HG02642 (cell line): Measurements from ENCODE around the gene KIF17.
"Not testable (repeated sequence)": the region's sequence is repeated elsewhere in the genome, so short reads cannot be mapped to it uniquely, and the experiment has no call there.

Source experiments
- ATAC-seq: cut with Tn5 transposase; IDR thresholded peaks from one replicate; pipeline ENCODE4 v1.9.1; 2021; ENCODE audit warnings: mild to moderate bottlenecking; ENCODE audit not compliant: unreplicated experiment, poor library complexity

The KIF17 gene

DNA sequence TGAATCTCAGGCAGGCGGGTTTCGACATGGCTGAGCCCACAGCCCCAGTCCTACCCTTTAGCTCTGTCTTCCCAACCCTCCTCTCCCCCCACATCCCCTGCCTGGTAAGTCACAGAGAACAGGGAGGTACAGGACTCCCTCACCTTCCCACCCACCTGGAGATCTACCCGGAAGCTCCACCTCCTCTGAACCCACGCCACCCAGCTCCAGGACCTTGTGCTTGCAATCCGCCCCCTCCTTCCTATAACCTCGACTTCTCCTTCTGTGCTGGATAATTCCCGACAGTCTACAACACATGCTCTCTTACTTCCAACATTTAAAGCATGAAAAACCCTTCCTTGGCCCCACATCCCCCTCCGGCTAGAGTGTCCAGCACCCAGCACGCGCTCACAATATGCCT, 22.3 kb downstream of the KIF17 start:
- ATAC-seq = no peak

DNA sequence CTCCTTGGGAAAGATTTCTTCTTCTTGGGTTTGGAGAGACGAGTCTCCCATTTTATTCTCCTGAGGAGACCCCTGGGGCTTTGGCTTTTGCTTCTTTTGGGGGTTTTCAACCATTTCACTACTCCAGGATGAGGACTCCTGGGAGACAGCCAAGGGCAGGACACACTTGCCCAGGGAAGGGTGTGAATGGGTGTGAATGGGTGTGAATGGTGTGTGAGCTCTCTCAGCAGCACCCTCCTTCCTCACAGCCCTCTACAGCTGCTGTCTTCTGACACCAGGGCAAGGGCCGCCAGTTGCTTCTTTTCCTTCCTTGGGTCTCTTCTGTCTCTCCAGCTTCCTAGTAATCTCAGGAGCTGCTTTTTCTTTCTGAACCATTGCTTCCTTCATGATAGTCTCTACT, 24.2 kb downstream of the KIF17 start:
- no peak for ATAC-seq

DNA sequence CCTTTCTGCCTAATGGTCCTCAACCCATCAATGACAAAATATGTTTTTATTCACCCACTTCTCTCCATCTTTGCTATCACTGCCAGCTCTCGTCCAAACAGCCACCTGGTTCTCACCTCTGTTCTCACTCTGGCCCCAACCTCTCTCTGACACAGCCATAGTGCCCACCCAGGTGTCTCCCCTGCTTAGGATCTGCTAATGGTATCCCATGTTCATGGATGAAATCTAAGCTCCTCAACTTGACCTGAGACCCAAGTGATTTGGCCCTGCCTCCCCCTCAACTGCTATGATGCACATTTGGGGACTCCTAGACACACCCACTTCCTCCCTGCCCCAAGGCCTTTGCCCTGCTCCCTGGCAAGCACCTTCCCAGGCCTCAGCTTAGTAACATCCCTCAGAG, 25.9 kb downstream of the KIF17 start:
- no peak for ATAC-seq

DNA sequence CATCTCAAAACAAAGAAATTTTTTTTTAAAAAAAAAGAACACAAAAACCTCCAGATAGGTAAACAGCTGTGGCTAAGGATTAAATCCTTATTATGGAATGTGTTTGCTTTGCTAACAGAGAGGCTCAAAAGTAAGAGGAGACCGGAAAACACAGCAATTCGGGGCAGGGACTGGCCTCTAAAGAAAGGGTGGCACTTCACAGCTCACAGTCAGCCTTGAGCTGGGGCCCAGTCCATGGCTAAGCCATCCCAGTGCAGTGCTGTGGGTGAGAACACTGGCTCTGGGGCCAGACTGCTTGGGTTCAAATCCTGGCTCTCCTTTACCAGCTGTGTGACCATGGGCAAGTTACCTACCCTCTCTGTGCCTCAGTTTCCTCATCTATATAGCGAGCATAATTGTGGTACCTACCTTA, 28.2 kb downstream of the KIF17 start:
- ATAC-seq = no peak

DNA sequence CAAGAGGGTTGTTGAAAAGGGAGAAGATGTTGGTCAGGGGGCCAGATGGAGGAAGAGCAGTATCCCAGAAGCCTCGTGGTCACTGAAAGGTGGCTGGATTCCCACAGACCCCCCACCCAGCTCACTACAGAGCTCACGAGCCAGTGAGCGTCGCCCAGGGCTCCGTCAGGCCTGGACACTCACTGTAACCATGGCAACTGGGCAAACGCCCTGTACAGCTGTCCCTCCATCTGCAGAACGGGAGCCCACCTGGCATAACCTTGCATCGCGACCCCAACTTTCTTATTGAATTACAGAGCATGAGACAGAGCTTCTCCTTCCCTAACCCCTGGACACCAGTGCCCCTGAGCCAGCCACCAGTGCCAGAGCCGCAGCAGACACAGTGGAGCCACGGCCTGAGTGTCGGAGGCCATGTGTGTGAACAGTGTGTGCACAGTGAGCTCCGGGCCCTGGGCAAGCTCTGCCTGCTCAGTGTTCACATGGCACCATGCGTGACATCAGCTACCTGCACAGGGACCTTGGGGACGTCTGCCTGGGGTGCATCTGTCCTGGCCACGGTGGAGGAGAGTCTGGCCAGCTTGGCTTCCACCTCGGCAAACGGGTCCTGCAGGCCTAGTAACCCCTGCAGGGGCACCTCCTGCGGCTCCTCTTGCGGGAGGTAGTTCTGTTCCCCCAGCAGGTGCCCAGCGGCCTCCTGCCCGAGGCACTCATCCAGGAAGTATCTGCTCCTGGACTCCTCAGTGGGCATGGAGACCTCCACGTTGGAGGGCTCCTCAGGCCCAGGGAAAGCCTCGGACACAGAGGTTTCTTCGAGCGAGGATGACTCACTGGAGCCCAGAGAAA, 30.7 kb downstream of the KIF17 start:
- ATAC-seq = no peak

DNA sequence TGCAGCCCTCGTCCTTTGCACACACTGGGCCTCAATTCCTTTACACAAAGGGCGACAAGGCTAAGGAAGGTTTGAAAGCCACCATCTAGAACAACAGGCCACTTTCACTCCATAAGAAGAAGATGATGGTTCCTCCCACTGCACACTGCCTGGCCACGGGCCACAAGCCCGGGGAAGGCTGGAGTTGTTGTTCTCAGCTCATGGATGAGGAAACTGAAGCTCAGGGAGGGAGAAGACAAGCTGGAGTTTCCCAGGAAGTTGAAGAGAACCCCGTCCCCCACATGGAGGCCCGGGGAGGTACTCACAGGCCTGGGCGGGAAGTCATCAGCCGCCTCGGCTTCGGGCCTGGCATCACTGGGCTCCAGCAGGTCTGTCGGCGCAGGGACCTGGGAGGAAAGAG, 32.1 kb downstream of the KIF17 start:
- no peak for ATAC-seq

DNA sequence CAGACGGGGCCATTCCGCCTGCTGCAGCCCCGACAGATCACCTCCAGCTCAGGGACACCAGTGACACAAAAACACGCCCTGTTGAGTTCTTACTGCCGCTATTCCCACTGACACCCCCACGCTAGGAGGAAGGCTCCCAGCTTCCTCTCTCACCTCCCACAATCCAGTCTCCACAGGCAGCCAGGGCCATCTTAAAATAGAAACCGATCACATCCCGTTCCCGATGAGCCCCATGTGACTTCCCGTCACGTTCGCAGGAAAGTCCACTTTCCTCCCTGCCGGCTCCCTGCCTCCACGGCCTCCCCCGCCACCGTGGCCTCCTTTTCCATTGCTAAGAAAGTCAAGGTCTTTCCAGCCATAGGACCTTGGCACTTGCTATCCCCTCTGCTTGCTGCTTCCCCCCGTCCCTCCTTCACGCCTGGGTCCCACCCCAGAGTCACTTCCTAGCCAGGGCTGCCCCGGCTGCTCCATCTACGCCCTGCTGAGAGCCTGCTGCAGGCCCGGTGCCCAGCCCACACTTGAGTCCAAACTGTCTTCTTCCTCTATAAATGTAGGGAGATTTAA, 32.6 kb downstream of the KIF17 start:
- ATAC-seq = no peak

DNA sequence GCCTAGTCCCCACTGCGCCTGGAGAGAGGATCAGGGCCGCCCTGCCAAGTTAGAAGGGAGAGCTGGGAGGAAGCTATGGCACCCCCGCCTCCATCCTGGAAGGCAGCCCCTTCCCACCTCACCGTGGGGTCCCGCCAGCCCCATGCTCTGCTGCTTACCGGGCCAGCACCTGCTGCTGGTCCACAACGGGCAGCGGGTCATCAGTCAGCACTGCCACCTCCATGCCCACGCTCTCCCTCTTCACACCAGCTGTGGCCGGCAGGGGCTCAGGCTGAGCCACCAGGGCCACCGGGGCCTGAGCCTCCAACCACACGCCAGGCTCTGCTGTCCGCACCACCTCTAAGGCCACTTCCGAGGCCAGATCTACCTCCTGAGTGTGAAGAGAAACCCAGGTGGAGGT, 33.2 kb downstream of the KIF17 start:
- ATAC-seq = no peak

DNA sequence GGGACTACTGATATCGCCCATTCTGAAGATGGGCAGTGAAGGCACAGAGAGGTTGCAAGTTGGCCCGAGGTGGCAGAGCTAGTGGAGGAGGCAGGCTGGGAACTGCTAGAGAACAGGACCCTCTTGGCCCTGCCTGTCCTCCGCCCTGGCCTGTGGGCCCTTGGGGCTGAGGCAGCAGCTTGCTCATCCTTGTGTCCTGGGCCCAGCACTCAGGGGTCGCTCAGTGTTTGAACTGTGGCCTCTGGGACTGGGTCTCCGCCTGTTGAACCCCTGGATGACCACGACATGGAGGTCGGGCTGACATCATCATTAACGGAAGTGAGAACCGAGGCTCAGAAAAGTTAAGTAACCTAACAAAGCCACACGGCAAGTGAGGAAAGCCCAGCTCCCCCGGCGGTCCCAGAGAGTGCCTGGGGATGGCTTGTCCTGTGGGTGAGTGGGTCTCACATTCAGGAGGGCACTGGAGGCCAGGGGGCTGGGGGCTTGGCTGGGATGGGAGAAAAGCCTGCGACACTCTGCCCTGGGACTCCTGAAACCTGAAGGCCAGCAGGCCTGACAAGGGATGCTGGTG, 33.7 kb downstream of the KIF17 start:
- no peak for ATAC-seq

DNA sequence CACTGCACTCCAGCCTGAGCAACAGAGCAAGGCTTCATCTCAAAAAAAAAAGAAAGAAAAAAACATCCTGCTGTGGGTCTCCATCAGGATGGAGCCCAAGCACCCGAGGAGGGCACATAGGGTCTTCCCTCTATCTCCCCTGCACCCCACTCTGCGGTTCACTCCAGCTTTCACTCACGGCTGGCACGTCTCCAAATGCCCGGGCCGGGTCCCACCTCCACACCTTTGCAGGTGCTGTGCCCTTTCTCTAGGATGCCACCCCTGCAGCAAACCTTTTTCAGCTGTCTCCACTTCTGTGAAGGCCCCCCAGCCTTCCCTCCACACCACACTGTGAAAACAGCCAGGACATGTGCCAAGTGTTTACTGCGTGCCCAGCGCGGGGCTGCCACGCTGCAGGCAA, 34.2 kb downstream of the KIF17 start:
- ATAC-seq = no peak

DNA sequence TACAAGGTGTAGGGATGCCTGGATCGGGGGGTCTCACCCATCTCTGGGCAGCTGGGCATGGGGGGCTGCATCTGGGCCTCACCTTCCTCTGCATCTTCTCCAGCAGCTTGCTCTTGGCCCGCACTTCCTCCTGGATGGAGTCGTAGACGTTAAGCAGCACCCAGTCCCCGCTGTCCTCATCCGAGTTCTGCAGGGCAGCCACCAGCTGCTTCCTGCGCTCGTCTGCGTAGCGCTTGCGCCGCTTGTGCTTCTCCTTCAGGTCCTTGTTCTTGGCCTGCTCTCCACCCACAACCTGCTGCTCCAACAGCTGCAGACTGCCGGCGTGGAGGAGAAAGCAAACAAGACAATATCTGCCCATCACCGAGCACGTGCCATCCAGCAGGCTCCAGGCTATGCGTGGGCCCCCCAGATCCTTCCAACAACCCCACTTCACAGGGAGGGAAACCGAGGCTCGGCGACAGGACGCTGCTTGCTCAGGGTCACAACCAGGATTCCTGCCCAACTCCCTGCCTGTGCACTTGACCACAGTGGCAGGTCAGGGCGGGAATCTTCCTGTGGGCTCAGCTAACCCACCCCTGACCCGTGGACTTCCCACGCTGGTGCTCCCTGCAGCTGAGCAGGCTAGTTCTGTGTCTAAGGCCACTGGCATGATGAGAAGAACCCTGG, 35.1 kb downstream of the KIF17 start:
- no peak for ATAC-seq

DNA sequence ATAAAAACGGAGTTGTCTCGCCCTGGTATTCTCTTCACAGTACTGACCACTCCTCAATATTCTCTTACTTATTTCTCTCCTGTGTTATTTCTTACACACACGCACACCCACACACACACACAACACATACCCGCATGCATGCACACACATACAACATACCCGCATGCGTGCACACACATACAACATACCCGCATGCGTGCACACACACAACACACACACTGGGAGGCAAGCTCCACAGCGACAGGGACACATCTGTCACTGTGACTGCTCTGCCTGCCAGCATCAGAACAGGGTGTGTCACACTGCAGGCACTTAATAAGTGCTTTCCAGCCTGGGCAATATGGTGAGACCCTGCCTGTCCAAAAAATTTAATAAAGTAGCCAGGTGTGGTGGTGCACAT, 35.8 kb downstream of the KIF17 start:
- no peak for ATAC-seq

DNA sequence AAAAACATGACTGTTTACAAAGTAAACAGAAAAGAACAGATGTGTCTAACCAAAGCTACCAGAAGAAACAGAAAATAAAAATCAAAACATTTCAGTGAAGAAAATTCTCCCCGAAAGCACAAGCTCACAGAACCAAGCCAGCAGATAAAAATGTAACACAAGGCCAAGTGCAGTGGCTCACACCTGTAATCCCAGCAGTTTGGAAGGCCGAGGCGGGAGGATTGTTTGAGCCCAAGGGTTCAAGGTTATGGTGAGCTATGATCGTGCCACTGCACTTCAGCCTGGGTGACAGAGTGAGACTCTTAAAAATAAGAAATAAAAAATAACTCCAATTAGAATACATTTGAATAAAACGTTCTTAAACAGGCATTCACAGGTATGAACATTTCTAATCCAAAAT, 37.5 kb downstream of the KIF17 start:
- ATAC-seq = no peak

DNA sequence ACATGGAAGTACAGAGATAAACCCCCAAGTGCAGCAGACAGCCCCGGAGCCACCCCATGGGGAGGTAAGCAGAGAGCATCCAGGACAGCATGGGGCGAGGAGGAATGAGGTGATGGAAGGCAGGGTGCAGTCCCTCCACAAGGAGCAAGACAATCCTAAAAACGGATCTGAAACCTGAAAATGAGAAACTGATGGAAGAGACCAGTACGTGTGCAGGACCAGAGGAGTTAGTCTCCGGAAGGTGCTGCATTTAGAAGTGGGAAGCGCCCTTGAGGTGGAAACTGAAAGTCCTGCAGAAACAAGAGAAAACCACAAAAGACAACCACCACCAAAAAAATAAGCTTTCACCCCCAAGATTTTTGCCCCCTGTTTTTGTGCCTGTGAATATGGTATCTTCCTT, 39.2 kb downstream of the KIF17 start:
- no peak for ATAC-seq

DNA sequence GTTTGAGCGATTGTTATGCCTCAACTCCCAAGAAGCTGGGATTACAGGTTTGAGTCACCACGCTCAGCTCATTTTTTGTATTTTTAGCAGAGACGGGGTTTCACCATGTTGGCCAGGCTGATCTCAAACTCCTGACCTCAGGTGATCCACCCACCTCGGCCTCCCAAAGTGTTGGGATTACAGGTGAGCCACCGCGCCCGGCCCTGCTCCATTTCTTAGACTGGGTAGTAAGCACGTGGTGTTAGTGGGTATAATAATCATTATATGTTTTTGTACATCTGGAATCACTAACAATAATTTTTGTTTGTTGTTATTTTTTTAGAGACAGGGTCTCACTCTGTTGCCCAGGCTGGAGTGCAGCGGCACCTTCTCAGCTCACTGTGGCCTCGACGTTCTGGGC, 44.2 kb downstream of the KIF17 start:
- not testable (repeated sequence) for ATAC-seq

DNA sequence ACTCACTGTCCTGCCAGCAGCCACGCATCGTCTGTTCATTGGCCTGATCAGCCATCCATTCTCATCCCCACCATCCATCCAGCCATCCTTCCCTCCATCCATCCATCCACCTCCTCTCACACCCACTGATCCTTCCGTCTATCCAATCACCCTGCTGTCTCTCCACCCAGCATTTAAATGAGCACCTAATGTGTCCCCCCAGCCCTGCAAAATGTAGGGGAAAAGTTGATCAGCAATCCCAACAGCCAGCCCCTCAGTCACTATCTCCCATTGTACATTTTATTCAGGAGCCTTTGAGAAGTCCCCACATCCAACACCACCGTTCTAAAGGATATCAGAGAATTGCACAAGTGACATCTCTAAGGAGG, 45.6 kb downstream of the KIF17 start:
- no peak for ATAC-seq

DNA sequence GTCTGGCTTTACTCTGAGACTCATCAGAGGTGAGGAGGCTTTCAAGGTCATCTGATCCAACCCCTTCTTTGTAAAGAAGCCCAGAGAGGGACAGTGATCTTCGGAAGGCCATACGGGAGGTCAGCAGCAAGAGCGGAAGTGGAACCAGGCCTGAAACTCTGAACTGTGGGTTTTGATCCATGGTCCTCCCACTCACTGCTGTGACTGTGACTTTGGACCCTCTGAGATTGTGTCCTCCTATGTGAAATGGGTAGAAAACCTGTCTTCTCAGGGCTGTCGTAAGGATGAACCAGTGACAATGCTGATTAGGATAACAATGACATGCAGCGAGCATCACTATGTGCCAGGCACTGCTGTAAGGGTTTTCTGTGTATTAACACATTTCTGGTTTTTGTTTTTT, 46.9 kb downstream of the KIF17 start:
- ATAC-seq = no peak

DNA sequence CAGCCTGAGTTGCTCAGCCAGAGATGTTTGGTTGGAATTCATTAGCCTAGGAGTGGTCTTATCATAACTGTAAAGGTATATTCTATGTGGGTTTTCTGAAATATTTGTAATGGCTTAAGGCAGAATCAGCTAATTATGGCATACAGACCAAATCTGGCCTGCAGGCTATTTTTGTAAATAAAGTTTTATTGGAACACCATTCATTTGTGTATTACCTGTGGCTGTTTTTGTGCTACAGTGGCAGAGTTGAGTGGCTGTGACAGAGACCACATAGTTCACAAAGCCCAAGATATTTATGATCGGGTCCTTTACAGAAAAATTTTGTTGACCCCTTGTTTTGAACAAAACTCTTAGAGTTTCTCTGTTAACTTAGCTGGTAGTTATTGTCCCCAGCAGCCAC, 49.2 kb downstream of the KIF17 start:
- no peak for ATAC-seq

DNA sequence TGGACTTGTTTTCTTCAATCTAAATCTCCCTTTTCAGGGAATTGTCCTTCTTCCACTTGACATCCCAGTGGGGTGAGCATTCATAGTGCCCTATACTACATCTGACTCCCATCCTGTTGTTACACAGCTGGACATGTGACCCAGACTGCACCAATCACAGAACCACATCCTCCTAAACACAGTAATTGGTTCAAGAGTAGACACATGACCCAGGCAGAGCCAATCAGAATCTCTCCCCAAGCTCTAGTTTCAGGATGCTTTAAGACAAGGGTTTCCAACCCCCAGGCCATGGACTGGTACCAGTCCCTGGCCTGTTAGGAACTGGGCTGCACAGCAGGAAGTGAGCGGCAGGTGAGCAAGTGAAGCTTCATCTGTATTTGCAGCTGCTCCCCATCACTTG, 51.0 kb downstream of the KIF17 start:
- ATAC-seq = no peak

DNA sequence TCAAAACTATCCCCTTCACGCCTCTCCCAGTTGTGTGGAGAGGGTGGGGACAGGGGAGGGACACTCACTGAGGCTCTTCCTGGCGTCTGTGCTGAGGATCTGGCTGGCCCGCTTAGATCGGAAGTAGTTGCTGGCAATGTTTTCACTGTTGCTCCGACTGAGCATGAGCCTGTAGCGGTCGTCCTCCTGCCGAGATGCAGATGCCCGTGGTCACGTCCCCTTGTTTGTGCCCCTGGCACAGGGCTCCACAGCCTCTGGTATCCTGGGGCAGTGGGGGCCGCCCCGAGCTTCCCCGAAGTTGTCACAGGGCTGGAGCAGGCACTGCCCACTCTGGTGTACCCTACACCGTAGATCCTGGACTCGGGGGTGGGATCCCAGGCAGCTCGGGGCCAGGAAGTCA, 51.7 kb downstream of the KIF17 start:
- no peak for ATAC-seq

DNA sequence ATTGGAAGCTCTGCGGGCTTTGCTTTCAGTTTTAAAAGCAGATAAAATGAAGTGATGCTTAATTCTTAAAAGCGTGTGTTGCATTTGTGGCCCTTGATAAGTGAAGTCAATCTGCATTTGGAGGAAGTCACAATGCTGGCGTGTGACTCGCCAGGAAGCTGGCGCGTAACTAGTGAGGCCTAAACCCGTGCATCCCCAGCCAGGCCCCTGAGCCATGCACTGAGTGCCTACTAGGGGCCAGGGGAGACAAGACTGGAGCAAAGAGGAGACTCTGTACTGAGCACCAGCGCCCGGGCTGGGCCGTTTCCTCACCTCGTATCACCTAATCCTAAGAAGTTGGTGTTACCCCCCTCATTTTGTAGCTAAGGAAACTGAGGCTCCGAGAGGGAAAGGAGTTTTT, 52.1 kb downstream of the KIF17 start:
- no peak for ATAC-seq
